GM12873 (cell line): ENCODE results near the gene SEMA3E.

ENCODE experiments used
- TF ChIP-seq, protein P1 (sequence below): IDR thresholded peaks from 2 replicates; pipeline ENCODE4 v1.5.1; 2012; ENCODE audit warnings: low read depth, mild to moderate bottlenecking, moderate library complexity, low read length, control low read depth; ENCODE audit not compliant: insufficient read depth; ENCODE audit errors: missing control alignments

SEMA3E gene

DNA sequence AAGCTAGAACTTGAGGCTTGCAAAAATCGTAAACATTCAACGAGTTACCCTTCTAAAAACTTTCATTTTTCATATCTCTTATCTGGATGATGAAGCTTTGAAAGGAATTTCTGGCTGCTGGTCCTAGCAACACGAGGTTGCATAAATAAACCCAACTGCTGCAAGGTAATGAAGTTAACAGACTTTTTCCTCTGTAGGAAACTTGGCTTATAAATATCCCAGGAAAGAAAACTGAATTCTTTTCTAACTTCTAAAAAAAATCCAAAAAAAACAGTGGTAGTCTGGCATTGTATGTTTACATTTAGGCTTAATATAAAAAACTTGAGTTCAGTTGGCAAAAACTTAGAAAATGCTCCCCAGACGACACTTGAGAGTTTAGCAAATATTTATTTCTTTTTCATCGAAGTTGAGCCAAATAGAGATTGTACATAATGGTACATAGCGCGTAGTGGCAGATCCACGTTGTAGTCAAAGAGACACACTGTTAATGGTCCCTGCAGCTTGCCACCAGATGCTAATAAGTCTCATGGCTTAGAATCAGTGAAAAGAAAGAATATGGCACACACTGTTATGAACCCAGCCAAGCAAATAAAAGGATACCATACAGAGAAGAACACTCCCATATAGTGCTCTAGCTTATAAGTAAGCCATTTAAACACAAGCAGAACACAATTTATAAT lies 285.9 kb downstream of the SEMA3E start:
- TF ChIP-seq, protein P1, sequence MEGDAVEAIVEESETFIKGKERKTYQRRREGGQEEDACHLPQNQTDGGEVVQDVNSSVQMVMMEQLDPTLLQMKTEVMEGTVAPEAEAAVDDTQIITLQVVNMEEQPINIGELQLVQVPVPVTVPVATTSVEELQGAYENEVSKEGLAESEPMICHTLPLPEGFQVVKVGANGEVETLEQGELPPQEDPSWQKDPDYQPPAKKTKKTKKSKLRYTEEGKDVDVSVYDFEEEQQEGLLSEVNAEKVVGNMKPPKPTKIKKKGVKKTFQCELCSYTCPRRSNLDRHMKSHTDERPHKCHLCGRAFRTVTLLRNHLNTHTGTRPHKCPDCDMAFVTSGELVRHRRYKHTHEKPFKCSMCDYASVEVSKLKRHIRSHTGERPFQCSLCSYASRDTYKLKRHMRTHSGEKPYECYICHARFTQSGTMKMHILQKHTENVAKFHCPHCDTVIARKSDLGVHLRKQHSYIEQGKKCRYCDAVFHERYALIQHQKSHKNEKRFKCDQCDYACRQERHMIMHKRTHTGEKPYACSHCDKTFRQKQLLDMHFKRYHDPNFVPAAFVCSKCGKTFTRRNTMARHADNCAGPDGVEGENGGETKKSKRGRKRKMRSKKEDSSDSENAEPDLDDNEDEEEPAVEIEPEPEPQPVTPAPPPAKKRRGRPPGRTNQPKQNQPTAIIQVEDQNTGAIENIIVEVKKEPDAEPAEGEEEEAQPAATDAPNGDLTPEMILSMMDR: no peak

DNA sequence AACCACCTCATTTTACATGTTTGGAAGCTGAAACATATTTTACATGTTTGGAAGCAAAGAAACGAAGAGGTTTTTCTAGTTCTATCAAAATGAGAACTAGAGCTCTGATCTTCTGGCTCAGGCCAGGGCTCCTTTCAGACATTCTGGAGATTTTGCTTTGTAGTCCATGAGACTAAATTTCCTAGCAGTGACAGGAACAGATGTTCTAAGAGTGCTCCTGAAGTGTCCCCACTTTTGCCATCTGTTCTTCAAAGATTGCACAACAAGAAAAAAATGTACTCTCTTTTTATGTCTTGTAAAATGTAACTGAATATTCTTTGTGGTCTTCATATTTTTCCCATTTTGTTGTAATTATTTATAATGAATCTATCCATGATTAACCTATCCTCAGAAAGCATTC lies 289.8 kb downstream of the SEMA3E start:
- TF ChIP-seq, protein P1: no peak

DNA sequence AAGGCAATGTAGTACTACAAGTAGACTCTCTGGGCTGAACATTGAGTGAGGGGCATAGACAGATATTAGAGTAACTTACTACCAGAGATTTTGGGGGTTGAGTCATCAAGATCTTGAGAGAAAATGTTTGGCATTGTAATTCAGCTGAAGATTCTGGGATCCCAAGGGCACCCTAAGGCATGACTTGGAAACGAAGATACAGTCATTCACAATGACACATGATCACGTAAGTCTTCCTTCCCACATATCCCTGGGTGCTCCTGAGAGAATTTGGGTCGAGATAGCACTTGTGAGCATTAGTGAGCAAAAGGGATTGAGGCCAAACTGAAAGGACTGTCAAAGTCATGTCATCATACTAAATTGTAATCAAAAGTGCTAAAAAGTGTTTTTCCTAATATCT lies 293.8 kb downstream of the SEMA3E start:
- TF ChIP-seq, protein P1: no peak

DNA sequence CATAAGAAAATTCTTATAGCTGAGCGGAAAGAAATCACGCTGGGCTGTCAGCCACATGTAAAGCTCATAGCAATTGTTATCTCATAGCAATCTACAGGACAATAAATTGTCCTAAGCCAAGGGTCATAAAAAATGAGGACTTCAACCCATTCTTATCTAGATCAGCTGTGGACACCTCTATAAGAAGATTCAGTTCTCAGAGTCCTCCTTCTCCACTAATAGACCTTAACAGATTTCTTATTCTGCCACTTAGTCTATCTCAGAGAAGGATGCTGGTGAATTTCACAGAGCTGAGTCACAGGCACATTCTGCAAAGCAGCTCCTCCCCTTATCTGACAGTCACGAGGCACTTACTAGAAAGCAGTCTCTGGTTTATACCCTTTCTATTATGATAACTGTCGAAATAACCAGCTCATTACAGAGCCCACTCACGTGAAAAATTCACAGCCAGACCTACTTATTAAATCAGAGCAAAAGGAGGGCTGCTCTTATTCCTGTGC lies 300.9 kb downstream of the SEMA3E start:
- TF ChIP-seq, protein P1: no peak

DNA sequence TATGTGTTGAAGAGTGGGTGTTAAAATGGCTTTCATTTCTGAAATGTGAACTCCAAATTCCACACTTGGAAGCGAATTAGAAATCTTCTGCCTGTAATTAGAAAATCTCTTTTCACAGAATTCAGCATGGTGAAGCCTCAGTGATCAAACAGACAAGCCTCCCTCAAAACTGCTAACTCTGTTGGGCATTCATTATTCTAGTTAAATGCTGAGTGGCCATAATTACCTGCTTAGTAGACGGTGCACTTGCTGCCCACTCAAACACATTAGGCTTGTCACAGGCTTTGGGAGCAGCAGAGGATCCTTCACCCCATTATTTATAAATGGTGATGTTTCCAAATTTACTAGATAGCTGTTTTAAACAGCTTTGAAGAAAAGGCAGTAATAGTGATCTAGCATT lies 309.0 kb downstream of the SEMA3E start:
- TF ChIP-seq, protein P1: no peak

DNA sequence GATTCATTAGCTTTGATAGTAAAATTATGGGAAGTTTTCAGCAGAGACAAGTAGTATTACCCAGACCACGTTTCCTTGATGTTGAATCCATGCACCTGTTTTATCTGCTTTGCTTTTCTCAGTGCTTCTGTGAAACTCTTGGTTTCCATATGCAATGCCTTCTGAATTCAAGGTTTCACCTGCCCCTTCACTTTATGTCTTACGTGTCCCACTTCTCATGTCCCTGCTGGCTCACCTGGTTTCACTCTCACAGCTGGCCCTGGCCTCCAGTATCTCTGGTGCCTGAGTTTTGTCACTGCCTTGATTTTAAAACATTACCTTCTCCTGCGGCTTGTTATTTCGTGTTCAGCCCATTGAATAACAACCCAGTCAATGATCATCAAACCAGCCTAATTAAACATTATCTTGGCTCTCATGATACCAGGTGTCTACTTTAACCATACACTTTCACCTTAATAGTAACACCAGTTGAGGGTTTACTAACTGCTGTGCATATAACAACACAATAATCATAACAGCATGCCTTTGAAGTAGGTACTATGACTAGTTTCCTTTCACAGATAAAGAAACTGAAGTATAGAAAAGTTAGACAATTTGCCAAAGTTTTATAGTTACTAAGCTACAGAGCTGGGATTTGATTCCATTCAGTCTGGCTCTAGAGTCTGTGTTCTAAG lies 310.5 kb downstream of the SEMA3E start:
- TF ChIP-seq, protein P1: no peak

DNA sequence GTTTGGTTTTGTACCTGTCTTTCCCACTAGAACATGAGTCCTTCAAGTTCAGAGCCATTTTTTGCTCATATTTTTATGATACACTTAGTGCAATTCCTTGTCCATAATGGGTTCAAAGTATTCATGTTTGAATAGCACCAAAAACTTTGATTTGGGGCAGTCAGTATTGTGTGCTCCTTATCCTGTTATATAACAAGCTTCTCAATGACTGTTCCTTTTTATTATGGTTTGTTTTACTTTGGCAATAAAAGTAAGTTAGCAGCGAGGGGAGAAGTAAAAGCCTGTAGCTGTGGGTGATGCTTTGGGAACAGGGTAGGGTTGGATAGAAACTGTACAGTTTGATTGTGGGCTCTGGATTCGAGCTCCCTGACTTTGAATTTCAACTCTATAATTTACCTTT lies 311.9 kb downstream of the SEMA3E start:
- TF ChIP-seq, protein P1: no peak
